Neuronal stem cell (in vitro differentiated cells): ENCODE measurements around the gene SPACA7.

Experiments
- DNase-seq: peaks from one replicate; pipeline ENCODE4 v3.0.0-alpha.2; 2013; ENCODE audit warnings: low spot score
- H2AFZ ChIP-seq: one replicate; pipeline ENCODE4 v1.6.1; 2013; ENCODE audit warnings: mild to moderate bottlenecking, low read length, inconsistent platforms
- H2AK5ac ChIP-seq: 2 replicates; pipeline ENCODE4 v1.6.1; 2013; ENCODE audit warnings: low read depth, mild to moderate bottlenecking, inconsistent platforms, low read length, moderate library complexity, mixed read lengths
- H2BK120ac ChIP-seq: 2 replicates; pipeline ENCODE4 v1.6.1; 2013; ENCODE audit warnings: low read depth, mild to moderate bottlenecking, inconsistent platforms, low read length, moderate library complexity, mixed read lengths
- H2BK12ac ChIP-seq: one replicate; pipeline ENCODE4 v1.6.1; 2013; ENCODE audit warnings: low read length, inconsistent platforms
- H2BK15ac ChIP-seq: 2 replicates; pipeline ENCODE4 v1.6.1; 2013; ENCODE audit warnings: mild to moderate bottlenecking, low read length, inconsistent platforms, mixed read lengths
- H2BK5ac ChIP-seq: one replicate; pipeline ENCODE4 v1.6.1; 2013; ENCODE audit warnings: inconsistent platforms, mild to moderate bottlenecking, low read length, moderate library complexity
- H3K14ac ChIP-seq: one replicate; pipeline ENCODE4 v1.6.1; 2013; ENCODE audit warnings: low read length, inconsistent platforms
- H3K18ac ChIP-seq: 2 replicates; pipeline ENCODE4 v1.6.1; 2013; ENCODE audit warnings: low read length, inconsistent platforms
- H3K23ac ChIP-seq: 2 replicates; pipeline ENCODE4 v1.6.1; 2013; ENCODE audit warnings: low read depth, mild to moderate bottlenecking, mixed read lengths, low read length, inconsistent platforms; ENCODE audit not compliant: poor library complexity
- H3K27ac ChIP-seq: replicated peaks from 3 replicates; pipeline ENCODE4 v1.5.1; 2013; ENCODE audit warnings: low read length, inconsistent platforms
- H3K27me3 ChIP-seq, 3 experiments: 2 replicates each; pipeline ENCODE4 v1.6.1; 2013; ENCODE audit warnings: low read length in 3 of 3, mild to moderate bottlenecking in 2 of 3, inconsistent platforms in 1 of 3, low read depth in 1 of 3, mixed read lengths in 1 of 3, moderate library complexity in 1 of 3; ENCODE audit not compliant: control insufficient read depth in 3 of 3, insufficient read depth in 3 of 3
- H3K36me3 ChIP-seq, 2 donors: replicated peaks in 1 of 2; 2 replicates each; pipeline ENCODE4 v1.6.1; 2013; ENCODE audit warnings: low read length in 2 of 2; ENCODE audit not compliant: control insufficient read depth in 2 of 2, insufficient read depth in 2 of 2
- H3K4ac ChIP-seq: 2 replicates; pipeline ENCODE4 v1.6.1; 2013; ENCODE audit warnings: inconsistent platforms, mild to moderate bottlenecking, low read length, moderate library complexity
- H3K4me1 ChIP-seq, 2 donors: 1 replicate in 1 of 2; 2 replicates in 1 of 2; pipeline ENCODE4 v1.6.1; 2013; ENCODE audit warnings: low read length in 2 of 2, low read depth in 1 of 2; ENCODE audit not compliant: control insufficient read depth in 2 of 2, insufficient read depth in 1 of 2
- H3K4me2 ChIP-seq: one replicate; pipeline ENCODE4 v1.6.1; 2013; ENCODE audit warnings: mild to moderate bottlenecking, low read length, inconsistent platforms; ENCODE audit not compliant: insufficient read depth, poor library complexity, severe bottlenecking
- H3K4me3 ChIP-seq, 2 donors: 2 replicates each; pipeline ENCODE4 v1.5.1; 2013; ENCODE audit warnings: low read length in 2 of 2, mild to moderate bottlenecking in 2 of 2, inconsistent platforms in 1 of 2, moderate library complexity in 1 of 2
- H3K79me1 ChIP-seq: one replicate; pipeline ENCODE4 v1.6.1; 2013; ENCODE audit warnings: low read depth, mild to moderate bottlenecking, inconsistent platforms, low read length, moderate library complexity
- H3K9ac ChIP-seq: one replicate; pipeline ENCODE4 v1.6.1; 2013; ENCODE audit warnings: mild to moderate bottlenecking, low read depth, low read length, inconsistent platforms; ENCODE audit not compliant: poor library complexity
- H3K9me3 ChIP-seq, 2 donors: replicated peaks in 1 of 2; 2 replicates each; pipeline versions ENCODE3 to v1.6.1; 2013; ENCODE audit warnings: low read length in 2 of 2, mild to moderate bottlenecking in 2 of 2, inconsistent platforms in 1 of 2, low read depth in 1 of 2, mixed read lengths in 1 of 2, moderate library complexity in 1 of 2; ENCODE audit not compliant: control insufficient read depth in 2 of 2, insufficient read depth in 1 of 2
- H4K8ac ChIP-seq: one replicate; pipeline ENCODE4 v1.6.1; 2013; ENCODE audit warnings: low read depth, mild to moderate bottlenecking, inconsistent platforms, low read length, moderate library complexity
- H4K91ac ChIP-seq: one replicate; pipeline ENCODE4 v1.6.1; 2013; ENCODE audit warnings: low read length, low read depth, mild to moderate bottlenecking, inconsistent platforms; ENCODE audit not compliant: poor library complexity
- WGBS, 2 donors: extraction: QIAGEN DNeasy Blood & Tissue Kit; methylation state at CpG; one replicate each; pipeline ENCODE4 v1.1.7; 2013; ENCODE audit warnings: missing lambda C conversion rate in 2 of 2, mixed read lengths in 1 of 2; ENCODE audit not compliant: insufficient read length in 2 of 2, insufficient replicate concordance in 1 of 2; ENCODE audit errors: extremely low coverage in 2 of 2; 5-methylcytosine and 5-hydroxymethylcytosine counted together

Gene SPACA7

DNA sequence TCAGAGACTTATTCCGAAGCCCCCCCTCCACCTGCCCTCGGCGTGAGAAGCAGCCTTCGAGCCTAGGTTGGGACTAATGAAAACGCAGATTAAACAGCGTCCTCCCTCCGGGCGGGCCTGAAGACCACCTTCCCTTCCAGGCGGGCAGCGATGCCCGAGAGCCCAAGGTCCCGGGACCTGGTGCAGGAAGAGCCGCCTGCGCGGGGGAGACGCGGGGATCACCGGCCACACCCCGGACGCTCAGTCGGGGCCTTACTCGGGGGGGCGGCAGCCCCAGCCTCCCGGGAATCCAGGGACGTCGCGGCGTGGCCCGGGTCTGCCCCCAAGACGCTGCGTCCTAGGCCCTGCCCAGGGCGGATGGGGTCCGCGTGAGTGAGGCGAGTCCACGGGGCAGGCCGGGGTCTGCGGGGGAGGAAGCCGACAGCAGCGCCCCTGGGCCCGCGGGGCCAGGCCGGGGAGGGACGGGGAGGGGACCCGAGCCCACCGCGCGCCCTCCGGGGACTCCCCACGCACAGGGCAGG, 33.3 kb upstream of the SPACA7 start:
- H3K4me3 ChIP-seq = no peak overlapping the region
- no peak overlapping the region for H3K4ac ChIP-seq
- H2BK120ac ChIP-seq = no peak overlapping the region
- H3K36me3 ChIP-seq = no peaks in the 10 kb centered on the region
- H3K18ac ChIP-seq = peak overlapping the region; percentile 67
- peak overlapping the region; percentile 35 for H2BK5ac ChIP-seq
- no CpG with 5 or more reads among the region's 50 CpGs for WGBS, 2 donors
- no peak overlapping the region for H3K9ac ChIP-seq
- H3K27ac ChIP-seq = no peak overlapping the region
- no peak overlapping the region for H4K91ac ChIP-seq
- peaks cover 0 to 6% of the 10 kb centered on the region in 2 donors for H3K9me3 ChIP-seq
- peak overlapping the region; percentile 38 for H3K23ac ChIP-seq
- no peaks in the 10 kb centered on the region for H3K79me1 ChIP-seq
- no peak overlapping the region for H4K8ac ChIP-seq
- no peak overlapping the region for H2BK12ac ChIP-seq
- DNase-seq = no peak
- no peak overlapping the region for H3K14ac ChIP-seq
- peak overlapping the region; percentile 73 for H2BK15ac ChIP-seq
- H2AK5ac ChIP-seq = peak overlapping the region; percentile 82
- no peak overlapping the region for H3K4me2 ChIP-seq
- no peaks in the 10 kb centered on the region for H3K27me3 ChIP-seq
- H2AFZ ChIP-seq = no peak overlapping the region
- H3K4me1 ChIP-seq = peaks cover 18 to 23% of the 10 kb centered on the region in 2 donors

DNA sequence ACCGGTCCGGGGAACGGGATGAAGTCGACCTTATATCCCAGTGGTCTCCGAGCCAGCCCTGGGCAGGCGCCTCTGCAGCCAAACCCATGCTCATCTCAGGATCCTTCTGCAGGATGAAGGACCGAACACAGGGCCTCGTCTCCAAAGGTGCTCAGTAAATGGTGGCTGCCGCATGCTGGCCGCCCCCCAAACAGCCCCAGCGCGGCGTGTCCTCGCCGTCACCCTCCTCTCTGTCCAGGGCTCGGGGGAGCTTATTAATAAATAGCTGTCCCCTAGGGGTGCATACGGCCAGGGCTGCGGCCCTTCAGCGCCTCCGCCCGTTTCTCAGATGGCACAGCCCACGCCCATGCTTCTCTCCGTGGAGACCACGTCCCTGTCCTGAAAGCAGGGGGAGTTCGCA, 32.6 kb upstream of the SPACA7 start:
- no peak overlapping the region for H2BK12ac ChIP-seq
- H2AFZ ChIP-seq = no peak overlapping the region
- no peak overlapping the region for H3K4me2 ChIP-seq
- H2AK5ac ChIP-seq = peak overlapping the region; percentile 85
- no peak overlapping the region for H3K23ac ChIP-seq
- H3K14ac ChIP-seq = no peak overlapping the region
- H4K8ac ChIP-seq = no peak overlapping the region
- H4K91ac ChIP-seq = peak overlapping the region; percentile 74
- H3K4me1 ChIP-seq = peaks cover 18 to 28% of the 10 kb centered on the region in 2 donors
- H2BK120ac ChIP-seq = no peak overlapping the region
- WGBS, 2 donors = no CpG with 5 or more reads among the region's 25 CpGs
- no peak overlapping the region for H3K4me3 ChIP-seq
- no peak overlapping the region for H3K4ac ChIP-seq
- DNase-seq = no peak
- no peaks in the 10 kb centered on the region for H3K36me3 ChIP-seq
- no peak overlapping the region for H2BK5ac ChIP-seq
- no peaks in the 10 kb centered on the region for H3K27me3 ChIP-seq
- H3K79me1 ChIP-seq = no peaks in the 10 kb centered on the region
- no peak overlapping the region for H3K9ac ChIP-seq
- peaks cover 0 to 3% of the 10 kb centered on the region in 2 donors for H3K9me3 ChIP-seq
- H3K18ac ChIP-seq = peak overlapping the region; percentile 94
- H3K27ac ChIP-seq = no peak overlapping the region
- H2BK15ac ChIP-seq = peak overlapping the region; percentile 86

DNA sequence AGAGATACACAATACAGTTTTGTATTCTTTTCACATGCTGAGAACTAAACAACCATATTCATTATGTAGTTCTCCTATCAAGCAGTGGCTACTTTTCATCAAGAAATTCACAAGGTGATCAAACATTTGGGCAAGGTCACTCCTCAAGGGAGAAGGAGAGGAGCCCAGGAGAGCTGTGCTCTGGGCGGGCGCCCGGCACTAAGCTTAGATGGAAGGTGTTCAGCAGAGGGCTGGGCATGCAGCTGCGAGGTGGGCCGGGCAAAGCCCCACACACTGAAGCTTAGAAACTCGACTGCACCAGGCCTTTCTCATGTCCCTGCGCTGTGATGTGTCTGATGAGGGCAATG, 30.4 kb upstream of the SPACA7 start:
- H3K4me3 ChIP-seq = peak overlapping the region in 1 of 2 donors; percentile 23
- H3K23ac ChIP-seq = no peak overlapping the region
- H2BK12ac ChIP-seq = no peak overlapping the region
- no peak for DNase-seq
- no peak overlapping the region for H3K14ac ChIP-seq
- H4K8ac ChIP-seq = peak overlapping the region; percentile 83
- peaks cover 0 to 3% of the 10 kb centered on the region in 2 donors for H3K9me3 ChIP-seq
- no peak overlapping the region for H3K9ac ChIP-seq
- H3K36me3 ChIP-seq = no peaks in the 10 kb centered on the region
- H3K4ac ChIP-seq = no peak overlapping the region
- H2AFZ ChIP-seq = peak overlapping the region; percentile 59
- H3K18ac ChIP-seq = peak overlapping the region; percentile 6
- H2BK5ac ChIP-seq = peak overlapping the region; percentile 2
- no peaks in the 10 kb centered on the region for H3K79me1 ChIP-seq
- H3K4me1 ChIP-seq = peaks cover 20 to 28% of the 10 kb centered on the region in 2 donors
- H4K91ac ChIP-seq = no peak overlapping the region
- no peak overlapping the region for H2BK15ac ChIP-seq
- no peak overlapping the region for H2BK120ac ChIP-seq
- no CpG with 5 or more reads among the region's 7 CpGs for WGBS, 2 donors
- H2AK5ac ChIP-seq = peak overlapping the region; percentile 87
- H3K27me3 ChIP-seq = no peaks in the 10 kb centered on the region
- no peak overlapping the region for H3K4me2 ChIP-seq
- no peak overlapping the region for H3K27ac ChIP-seq

DNA sequence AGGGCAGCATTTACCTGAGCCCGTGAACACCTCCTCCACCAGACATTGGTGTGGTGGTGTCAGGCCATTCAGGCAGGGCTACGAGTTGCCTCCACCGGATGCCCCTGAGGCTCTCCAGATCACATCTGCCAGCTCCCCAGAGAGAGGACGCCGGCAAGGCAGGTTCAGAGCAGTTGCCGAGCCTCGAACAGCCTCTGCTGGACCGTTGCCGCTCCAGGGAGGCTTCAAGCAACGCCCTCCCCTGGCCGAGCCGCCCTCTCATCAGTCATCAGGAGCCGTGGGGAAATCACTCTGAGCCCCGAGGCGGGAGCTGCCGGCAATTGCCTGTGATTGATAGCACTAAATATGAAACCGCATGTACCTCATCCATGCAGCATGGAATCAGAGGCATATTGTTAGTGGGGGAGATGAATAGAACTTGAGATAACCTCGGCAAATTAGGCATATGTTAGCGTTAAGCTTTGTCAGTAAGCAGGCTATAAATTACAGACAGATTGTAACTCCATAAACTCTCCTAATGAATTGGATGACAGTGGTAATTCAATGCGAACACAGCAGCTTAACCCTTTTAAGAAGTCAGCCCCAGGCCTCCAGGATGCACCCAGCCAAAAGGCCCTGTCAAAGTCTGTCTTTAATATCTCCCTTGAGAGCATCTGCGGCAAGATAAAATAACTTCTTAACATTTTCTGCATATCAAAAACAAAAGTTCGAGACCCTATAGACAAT, 29.8 kb upstream of the SPACA7 start:
- Histone ChIP-seq H3K4ac (no peak overlapping the region), H2BK15ac (no peak overlapping the region), H4K91ac (no peak overlapping the region), H3K23ac (no peak overlapping the region), H2BK120ac (no peak overlapping the region), H3K9me3 (peaks cover 0 to 3% of the 10 kb centered on the region in 2 donors), H3K14ac (no peak overlapping the region), H3K36me3 (no peaks in the 10 kb centered on the region), H2AFZ (peak overlapping the region; percentile 59), H2AK5ac (peak overlapping the region; percentile 87), H3K27ac (no peak overlapping the region), H3K4me3 (peak overlapping the region in 1 of 2 donors; percentile 23), H3K79me1 (no peaks in the 10 kb centered on the region), H3K18ac (peak overlapping the region; percentile 6), H3K27me3 (no peaks in the 10 kb centered on the region), H4K8ac (peak overlapping the region; percentile 83), H3K4me2 (no peak overlapping the region), H3K9ac (no peak overlapping the region), H2BK5ac (peak overlapping the region; percentile 2), H3K4me1 (peaks cover 25 to 28% of the 10 kb centered on the region in 2 donors), H2BK12ac (no peak overlapping the region)
- no CpG with 5 or more reads among the region's 22 CpGs for WGBS, 2 donors
- no peak for DNase-seq
